Upper lobe of right lung (tissue), 1 donor: ENCODE measurements around the gene PAEP. TPM values are rescaled to one million over a fixed set of nuclear protein-coding genes. Genes with fewer than 3 reads are reported as not detected.

Source experiments
- ATAC-seq: fragments of 200-7000 bp; cut with Tn5 transposase; one replicate; pipeline ENCODE4 v1.9.1; 2020; ENCODE audit warnings: mild to moderate bottlenecking, moderate library complexity
- DNase-seq: peaks from one replicate; pipeline ENCODE4 v3.0.0-alpha.2; 2020
- H3K27ac ChIP-seq: fragments of 200-600 bp; one replicate; pipeline ENCODE4 v1.8.0; 2022
- H3K27me3 ChIP-seq: fragments of 200-600 bp; one replicate; pipeline ENCODE4 v1.8.0; 2022; ENCODE audit warnings: mild to moderate bottlenecking
- H3K36me3 ChIP-seq: fragments of 200-600 bp; one replicate; pipeline ENCODE4 v1.8.0; 2022
- H3K4me1 ChIP-seq: fragments of 200-600 bp; one replicate; pipeline ENCODE4 v1.8.0; 2022
- H3K4me3 ChIP-seq: fragments of 200-600 bp; one replicate; pipeline ENCODE4 v1.8.0; 2022; ENCODE audit warnings: mild to moderate bottlenecking
- H3K9me3 ChIP-seq: fragments of 200-600 bp; one replicate; pipeline ENCODE4 v1.8.0; 2022
- intact Hi-C: fragments of 100-400 bp; cut with DNase I; formaldehyde crosslinking; loops from one replicate; pipeline ENCODE4 v1.11.0; 2022
- total RNA-seq: library from RNA; stranded (reverse); fragmentation: NEBNext Ultra II Directional; extraction: Animal tissue kit (Norgen Biotek cat#: 25700); gene quantifications from one replicate; pipeline ENCODE4 v1.2.1, GENCODE V29; 2021
- TF ChIP-seq, protein P1 (sequence below): fragments of 200-600 bp; IDR thresholded peaks from one replicate; pipeline ENCODE4 v1.8.0; 2022; ENCODE audit warnings: antibody characterized with exemption
- donor health status: DM: no; HTN: yes; CAD: no; lungs with severe emphysema.

PAEP gene
- total RNA-seq, 1 donor from 2014 or later: not detected

DNA sequence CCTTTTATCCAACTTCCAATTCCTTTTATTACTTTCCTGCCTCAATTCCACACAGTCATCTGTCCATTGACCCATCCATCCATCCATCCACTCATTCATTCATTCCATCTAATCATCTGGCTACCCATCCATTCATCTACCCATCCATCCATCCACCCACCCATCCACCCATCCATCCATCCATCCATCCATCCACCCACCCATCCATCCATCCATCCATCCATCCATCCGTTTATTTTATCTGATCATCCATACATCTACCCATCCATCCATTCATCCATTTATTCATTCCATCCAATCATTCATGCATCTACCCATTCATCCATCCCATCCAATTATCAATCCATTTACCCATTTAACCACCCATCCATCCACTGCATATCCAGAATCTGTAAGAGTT, 11.6 kb downstream of the PAEP start:
- Histone ChIP-seq H3K27ac (no peak overlapping the region), H3K9me3 (peaks cover 6% of the 10 kb centered on the region), H3K4me1 (no peaks in the 10 kb centered on the region), H3K27me3 (no peaks in the 10 kb centered on the region), H3K36me3 (no peaks in the 10 kb centered on the region), H3K4me3 (no peak overlapping the region)
- DNase-seq: no peak
- no peak for ATAC-seq
- intact Hi-C loops: no loop called here
- TF ChIP-seq, protein P1, sequence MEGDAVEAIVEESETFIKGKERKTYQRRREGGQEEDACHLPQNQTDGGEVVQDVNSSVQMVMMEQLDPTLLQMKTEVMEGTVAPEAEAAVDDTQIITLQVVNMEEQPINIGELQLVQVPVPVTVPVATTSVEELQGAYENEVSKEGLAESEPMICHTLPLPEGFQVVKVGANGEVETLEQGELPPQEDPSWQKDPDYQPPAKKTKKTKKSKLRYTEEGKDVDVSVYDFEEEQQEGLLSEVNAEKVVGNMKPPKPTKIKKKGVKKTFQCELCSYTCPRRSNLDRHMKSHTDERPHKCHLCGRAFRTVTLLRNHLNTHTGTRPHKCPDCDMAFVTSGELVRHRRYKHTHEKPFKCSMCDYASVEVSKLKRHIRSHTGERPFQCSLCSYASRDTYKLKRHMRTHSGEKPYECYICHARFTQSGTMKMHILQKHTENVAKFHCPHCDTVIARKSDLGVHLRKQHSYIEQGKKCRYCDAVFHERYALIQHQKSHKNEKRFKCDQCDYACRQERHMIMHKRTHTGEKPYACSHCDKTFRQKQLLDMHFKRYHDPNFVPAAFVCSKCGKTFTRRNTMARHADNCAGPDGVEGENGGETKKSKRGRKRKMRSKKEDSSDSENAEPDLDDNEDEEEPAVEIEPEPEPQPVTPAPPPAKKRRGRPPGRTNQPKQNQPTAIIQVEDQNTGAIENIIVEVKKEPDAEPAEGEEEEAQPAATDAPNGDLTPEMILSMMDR: no peak

DNA sequence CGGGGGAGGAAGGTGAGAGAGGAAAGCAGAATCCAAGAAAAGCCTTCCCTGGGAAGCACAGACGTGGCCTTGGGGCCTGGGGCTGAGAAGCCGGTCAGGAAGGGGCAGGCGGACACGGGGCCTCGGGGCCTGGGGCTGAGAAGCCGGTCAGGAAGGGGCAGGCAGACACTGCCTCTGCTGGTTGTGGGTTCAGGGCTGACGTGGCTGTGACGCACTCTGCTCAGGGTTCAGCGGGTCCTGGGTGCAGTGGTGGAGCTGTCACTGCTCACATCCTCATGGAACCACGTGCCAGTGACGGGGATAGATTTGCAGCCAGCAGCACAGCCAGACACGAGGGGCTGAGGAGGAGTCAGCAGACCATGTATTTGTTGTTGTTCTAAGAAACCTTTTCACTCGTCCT, 12.8 kb downstream of the PAEP start:
- H3K27ac ChIP-seq: no peak overlapping the region
- DNase-seq (no peak), ATAC-seq (no peak)
- H3K4me3 ChIP-seq: no peak overlapping the region
- no peaks in the 10 kb centered on the region for H3K27me3 ChIP-seq
- intact Hi-C loops: no loop called here
- no peaks in the 10 kb centered on the region for H3K36me3 ChIP-seq
- peaks cover 6% of the 10 kb centered on the region for H3K9me3 ChIP-seq
- no peaks in the 10 kb centered on the region for H3K4me1 ChIP-seq
- TF ChIP-seq, protein P1: no peak

DNA sequence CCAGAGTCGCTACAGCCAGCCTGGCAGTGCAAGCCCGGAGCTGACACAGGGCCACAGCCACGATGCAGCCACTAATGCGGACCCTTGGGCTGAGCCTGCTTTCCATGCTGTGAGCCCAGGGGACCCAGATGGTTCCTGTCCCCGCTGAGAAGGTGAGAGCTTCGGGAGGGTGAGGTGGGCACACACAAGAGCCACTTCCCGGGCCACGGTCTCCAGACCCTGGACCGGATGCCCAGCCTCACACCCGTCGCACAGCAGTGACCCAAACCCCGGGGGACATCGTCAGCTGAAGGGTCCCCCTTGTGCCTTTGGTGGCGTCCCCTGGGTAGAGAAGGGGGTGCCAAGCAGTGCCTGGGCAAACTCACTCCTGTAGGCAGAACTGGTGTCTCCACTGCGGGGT, 13.4 kb downstream of the PAEP start:
- Histone ChIP-seq H3K27ac (no peak overlapping the region), H3K4me1 (no peaks in the 10 kb centered on the region), H3K27me3 (no peaks in the 10 kb centered on the region), H3K4me3 (no peak overlapping the region), H3K36me3 (no peaks in the 10 kb centered on the region), H3K9me3 (no peaks in the 10 kb centered on the region)
- TF ChIP-seq, protein P1: no peak
- intact Hi-C loops: no loop called here
- ATAC-seq (no peak), DNase-seq (no peak)

DNA sequence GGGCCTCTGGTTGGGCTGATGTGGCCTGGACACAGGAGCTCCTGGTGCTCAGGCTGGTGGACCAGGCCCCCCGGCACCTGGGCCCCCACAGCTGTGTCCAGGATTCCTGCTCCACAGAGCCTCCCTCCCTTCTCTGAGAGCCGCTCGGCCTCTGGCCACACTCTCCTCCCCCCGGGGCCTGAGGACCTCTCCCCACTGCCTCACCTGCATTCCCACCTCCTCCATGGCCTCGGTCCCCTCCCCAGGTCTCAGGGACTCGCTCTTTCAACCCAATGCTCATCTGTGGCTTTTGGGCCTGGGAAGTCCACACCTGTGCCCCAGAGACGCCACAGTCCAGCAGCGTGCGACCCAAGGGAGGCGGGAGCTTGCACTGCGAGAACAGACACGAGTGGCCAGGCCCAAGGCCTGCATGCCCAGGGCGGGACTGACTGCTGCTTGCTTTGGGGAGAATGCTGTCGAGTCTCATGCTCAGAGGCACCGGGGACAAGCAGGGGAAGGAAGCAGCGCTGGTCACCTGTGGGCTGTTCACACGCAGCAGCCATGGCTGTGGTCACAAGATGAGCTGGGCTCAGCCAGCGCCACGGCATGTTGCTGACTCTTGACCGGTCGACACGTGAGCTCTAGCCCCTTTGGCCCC, 14.6 kb downstream of the PAEP start:
- Histone ChIP-seq H3K4me1 (no peaks in the 10 kb centered on the region), H3K27ac (no peak overlapping the region), H3K4me3 (no peak overlapping the region), H3K9me3 (no peaks in the 10 kb centered on the region), H3K27me3 (no peaks in the 10 kb centered on the region), H3K36me3 (no peaks in the 10 kb centered on the region)
- ATAC-seq (peak; percentile 22), DNase-seq (no peak)
- intact Hi-C loops: no loop called here
- TF ChIP-seq, protein P1: no peak

DNA sequence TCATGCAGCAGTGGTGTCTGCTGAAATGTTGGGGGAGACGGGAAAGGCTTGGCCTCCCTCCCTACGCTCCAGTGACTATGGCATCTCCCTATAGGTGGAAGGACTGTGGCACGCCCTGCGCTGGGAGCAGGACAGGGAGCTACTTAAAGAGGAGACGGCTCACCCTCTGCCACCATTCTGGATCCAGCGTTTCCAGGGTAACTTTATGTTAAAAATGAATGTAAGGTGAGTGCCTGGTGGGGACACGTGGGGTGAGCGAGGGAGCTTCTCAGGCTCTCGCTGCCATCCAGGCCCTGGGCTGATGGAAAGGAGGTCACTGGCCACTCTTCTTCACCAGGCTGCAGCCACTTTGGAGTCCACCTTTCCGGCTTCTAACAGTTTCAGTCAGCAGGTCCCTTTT, 15.7 kb downstream of the PAEP start:
- H3K27ac ChIP-seq: no peak overlapping the region
- H3K36me3 ChIP-seq: no peaks in the 10 kb centered on the region
- no peaks in the 10 kb centered on the region for H3K4me1 ChIP-seq
- no peak for ATAC-seq
- DNase-seq: no peak
- intact Hi-C loops: no loop called here
- H3K9me3 ChIP-seq: no peaks in the 10 kb centered on the region
- H3K27me3 ChIP-seq: no peaks in the 10 kb centered on the region
- no peak overlapping the region for H3K4me3 ChIP-seq
- TF ChIP-seq, protein P1: no peak

DNA sequence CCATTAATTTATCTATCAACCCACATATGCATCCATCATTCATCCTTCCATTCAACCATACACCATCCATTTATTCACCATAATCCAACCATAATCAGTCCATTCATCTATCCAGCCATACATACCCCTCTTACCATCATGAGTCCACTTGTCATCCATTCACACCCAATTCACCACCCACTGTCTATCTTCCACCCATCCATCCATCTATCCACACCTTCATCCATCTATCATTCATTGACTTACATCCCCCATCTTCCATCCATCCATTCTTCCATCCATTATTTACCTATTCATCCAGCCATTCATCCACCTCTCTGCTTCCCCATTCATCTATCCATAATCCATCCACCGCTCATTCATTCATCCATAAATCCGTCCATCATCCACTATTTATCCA, 17.8 kb downstream of the PAEP start:
- Histone ChIP-seq H3K27me3 (no peaks in the 10 kb centered on the region), H3K4me1 (no peaks in the 10 kb centered on the region), H3K9me3 (no peaks in the 10 kb centered on the region), H3K27ac (no peak overlapping the region), H3K4me3 (no peak overlapping the region), H3K36me3 (no peaks in the 10 kb centered on the region)
- ATAC-seq (no peak), DNase-seq (no peak)
- intact Hi-C loops: no loop called here
- TF ChIP-seq, protein P1: no peak
